Motor neuron (in vitro differentiated cells): ENCODE measurements around the gene CAMSAP3. TPM values are rescaled to one million over a fixed set of nuclear protein-coding genes. Genes with fewer than 3 reads are reported as not detected.

Source experiments
- ATAC-seq, 8 experiments: fragments of 200-7000 bp; cut with Tn5 transposase; replicated peaks in 6 of 8; 2 replicates each; pipeline ENCODE4 v1.8.0; 2021; ENCODE audit warnings: mild to moderate bottlenecking in 8 of 8, moderate library complexity in 8 of 8
- H3K27ac ChIP-seq, 2 donors: fragments of 250-450 bp; sonication (Bioruptor Pico); 2 replicates each; pipeline ENCODE4 v1.9.0; 2021; ENCODE audit warnings: antibody characterized with exemption in 2 of 2, mild to moderate bottlenecking in 2 of 2, moderate library complexity in 1 of 2
- H3K4me1 ChIP-seq, 2 donors: fragments of 250-450 bp; sonication (Bioruptor Pico); replicated peaks in 1 of 2; 2 replicates each; pipeline ENCODE4 v1.6.1; 2021; ENCODE audit warnings: antibody characterized with exemption in 2 of 2, mild to moderate bottlenecking in 2 of 2, moderate library complexity in 1 of 2
- H3K4me3 ChIP-seq, 5 donors: fragments of 250-450 bp; sonication (Bioruptor Pico); 2 replicates each; pipeline ENCODE4 v1.9.0; 2021; ENCODE audit warnings: antibody characterized with exemption in 5 of 5, mild to moderate bottlenecking in 5 of 5, moderate library complexity in 4 of 5
- WGBS, 10 experiments: fragments of 450-650 bp; shearing (Covaris generic); methylation state at CpG; one replicate each; pipeline ENCODE4 v1.0.0; 2022; 5-methylcytosine and 5-hydroxymethylcytosine counted together
- in situ Hi-C, 9 experiments: fragments of 400-800 bp; cut with MboI; loops; one replicate each; pipeline ENCODE4 v1.15.0; 2021; ENCODE audit warnings: low sequenced_read_pairs in 9 of 9, low pct_unique_long_range_greater_than_20kb in 2 of 9; ENCODE audit not compliant: unreplicated experiment in 9 of 9
- total RNA-seq, 8 experiments: library from RNA; unstranded; fragments of 300-600 nt; gene quantifications; 2 replicates each; pipeline versions ENCODE4 v1.2.3 to v1.2.4, GENCODE V29; 2022

Gene CAMSAP3
- total RNA-seq, 8 experiments from 2014 or later: 0.46 to 7.9 (median 4.3) TPM

DNA sequence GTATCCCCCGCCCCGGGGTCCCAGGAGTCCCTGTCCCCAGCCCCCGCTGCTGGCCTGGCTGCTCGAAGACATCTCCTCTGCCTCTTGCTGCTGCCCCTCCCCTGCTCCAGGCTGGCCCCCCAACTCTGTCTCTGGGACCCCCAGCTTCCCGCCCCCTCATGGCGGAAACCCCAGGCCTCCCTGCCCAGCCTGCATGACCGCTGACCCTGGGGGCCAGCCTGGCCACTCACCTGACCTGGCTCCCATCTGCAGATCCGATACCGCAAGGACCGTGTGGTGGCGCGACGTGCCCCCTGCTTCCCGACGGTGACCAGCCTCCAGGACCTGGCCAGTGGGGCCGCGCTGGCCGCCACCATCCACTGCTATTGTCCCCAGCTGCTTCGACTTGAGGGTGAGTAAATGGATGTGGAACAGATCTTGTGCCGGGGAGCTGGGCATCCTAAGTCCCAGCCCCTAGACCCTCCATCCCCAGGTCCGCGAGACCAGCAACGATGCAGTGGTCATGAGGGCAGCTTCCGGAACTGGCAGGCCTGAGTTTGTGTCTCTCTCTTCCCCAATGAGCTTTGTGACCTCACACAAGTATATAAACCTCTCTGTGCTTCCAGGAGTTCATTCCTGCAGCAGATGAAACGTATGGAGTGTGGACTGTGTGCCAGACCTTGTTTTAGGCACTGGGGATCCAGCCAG is 12.4 kb downstream of the CAMSAP3 start:
- WGBS, 10 experiments: 0 to 100% (median 80%) methylated on average over 1 to 6 of the region's 25 CpGs; no CpG with 5 or more reads in 5 of the 10 experiments
- Histone ChIP-seq H3K27ac (no peak overlapping the region), H3K4me3 (no peak overlapping the region), H3K4me1 (no peaks in the 10 kb centered on the region)
- in situ Hi-C loops: no loop called here
- no peak for ATAC-seq

DNA sequence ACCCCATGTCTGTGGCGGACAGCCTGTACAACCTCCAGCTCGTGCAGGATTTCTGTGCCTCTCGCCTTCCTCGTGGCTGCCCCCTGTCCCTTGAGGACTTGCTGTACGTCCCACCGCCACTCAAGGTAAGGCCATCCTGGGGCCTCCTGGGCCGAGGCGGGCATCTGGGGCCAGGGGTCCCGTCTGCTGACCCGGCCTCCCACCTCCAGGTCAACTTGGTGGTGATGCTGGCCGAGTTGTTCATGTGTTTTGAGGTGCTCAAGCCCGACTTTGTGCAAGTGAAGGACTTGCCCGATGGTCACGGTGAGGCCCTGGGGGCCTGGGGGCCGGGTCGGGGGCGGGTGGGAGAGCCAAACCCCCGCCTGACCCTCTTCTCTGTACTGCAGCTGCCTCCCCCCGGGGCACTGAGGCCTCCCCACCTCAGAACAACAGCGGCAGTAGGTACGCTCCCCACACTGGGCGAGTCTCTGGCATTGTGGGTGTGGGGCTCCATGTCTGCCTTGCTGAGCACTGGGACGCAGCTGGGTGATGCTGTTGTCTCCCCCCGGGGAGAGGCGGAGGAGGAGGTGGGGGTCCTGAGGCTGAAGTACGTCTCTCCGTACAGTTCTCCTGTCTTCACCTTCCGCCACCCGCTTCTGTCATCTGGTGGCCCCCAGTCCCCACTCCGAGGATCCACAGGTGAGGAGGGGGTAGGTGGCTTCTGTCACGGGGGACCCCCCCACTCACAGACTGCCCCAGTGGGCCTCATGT is 15.0 kb downstream of the CAMSAP3 start:
- Histone ChIP-seq H3K4me3 (no peak overlapping the region), H3K27ac (no peak overlapping the region), H3K4me1 (no peaks in the 10 kb centered on the region)
- in situ Hi-C loops: no loop called here
- 40 to 100% (median 100%) methylated on average over 1 to 2 of the region's 31 CpGs; no CpG with 5 or more reads in 6 of the 10 experiments for WGBS, 10 experiments
- peak in 2 of 8 experiments; percentile 4 to 6 for ATAC-seq

DNA sequence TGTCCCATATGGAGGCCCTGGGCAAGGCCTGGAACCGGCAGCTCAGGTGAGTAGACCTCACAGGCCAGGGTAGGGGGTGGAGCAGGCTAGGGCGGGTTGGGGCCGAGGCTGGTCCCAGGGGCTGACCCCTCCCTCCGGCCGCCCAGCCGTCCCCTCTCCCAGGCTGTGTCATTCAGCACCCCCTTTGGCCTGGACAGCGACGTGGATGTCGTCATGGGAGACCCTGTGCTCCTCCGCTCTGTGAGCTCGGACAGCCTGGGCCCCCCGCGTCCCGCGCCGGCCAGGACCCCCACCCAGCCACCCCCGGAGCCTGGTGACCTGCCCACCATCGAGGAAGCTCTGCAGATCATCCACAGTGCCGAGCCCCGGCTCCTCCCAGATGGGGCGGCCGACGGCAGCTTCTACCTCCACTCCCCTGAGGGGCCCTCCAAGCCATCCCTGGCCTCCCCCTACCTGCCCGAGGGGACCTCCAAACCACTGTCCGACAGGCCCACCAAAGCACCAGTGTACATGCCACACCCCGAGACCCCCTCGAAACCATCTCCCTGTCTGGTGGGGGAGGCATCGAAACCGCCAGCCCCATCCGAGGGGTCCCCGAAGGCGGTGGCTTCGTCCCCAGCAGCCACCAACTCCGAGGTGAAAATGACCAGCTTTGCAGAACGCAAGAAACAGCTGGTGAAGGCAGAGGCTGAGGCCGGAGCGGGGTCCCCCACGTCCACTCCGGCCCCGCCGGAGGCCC is 16.0 kb downstream of the CAMSAP3 start:
- ATAC-seq: peak in 6 of 8 experiments; percentile 12 to 26 (median 14)
- H3K4me1 ChIP-seq: no peaks in the 10 kb centered on the region
- in situ Hi-C loops: no loop called here
- no peak overlapping the region for H3K27ac ChIP-seq
- no peak overlapping the region for H3K4me3 ChIP-seq
- WGBS, 10 experiments: 0 to 50% methylated on average over 1 to 5 of the region's 41 CpGs; no CpG with 5 or more reads in 8 of the 10 experiments

DNA sequence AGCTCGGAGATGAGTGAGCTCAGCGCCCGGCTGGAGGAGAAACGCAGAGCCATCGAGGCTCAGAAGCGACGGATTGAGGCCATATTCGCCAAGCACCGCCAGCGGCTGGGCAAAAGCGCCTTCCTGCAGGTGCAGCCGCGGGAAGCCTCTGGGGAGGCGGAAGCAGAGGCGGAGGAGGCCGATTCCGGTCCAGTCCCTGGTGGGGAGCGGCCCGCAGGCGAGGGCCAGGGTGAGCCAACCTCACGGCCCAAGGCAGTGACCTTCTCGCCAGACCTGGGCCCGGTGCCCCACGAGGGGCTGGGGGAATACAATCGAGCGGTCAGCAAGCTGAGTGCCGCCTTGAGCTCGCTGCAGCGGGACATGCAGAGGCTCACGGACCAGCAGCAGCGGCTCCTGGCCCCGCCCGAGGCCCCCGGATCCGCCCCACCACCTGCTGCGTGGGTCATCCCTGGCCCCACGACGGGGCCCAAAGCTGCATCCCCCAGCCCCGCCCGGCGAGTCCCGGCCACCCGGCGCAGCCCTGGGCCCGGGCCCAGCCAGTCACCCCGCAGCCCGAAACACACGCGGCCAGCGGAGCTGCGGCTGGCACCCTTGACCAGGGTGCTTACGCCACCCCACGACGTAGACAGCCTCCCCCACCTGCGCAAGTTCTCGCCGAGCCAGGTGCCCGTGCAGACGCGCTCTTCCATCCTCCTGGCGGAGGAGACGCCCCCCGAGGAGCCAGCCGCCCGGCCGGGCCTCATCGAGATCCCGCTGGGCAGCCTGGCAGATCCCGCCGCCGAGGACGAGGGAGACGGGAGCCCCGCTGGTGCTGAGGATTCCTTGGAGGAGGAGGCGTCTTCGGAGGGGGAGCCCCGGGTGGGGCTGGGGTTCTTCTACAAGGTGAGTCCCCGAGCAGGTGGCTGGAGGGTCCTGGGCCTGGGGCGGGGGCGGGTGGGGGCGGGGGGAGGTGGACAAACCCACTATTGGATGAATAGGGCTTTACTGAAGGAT is 16.9 kb downstream of the CAMSAP3 start:
- H3K4me1 ChIP-seq: no peaks in the 10 kb centered on the region
- H3K27ac ChIP-seq: no peak overlapping the region
- in situ Hi-C loops: no loop called here
- H3K4me3 ChIP-seq: no peak overlapping the region
- ATAC-seq: no peak
- WGBS, 10 experiments: 100% methylated on average over 5 of the region's 81 CpGs; no CpG with 5 or more reads in 9 of the 10 experiments

DNA sequence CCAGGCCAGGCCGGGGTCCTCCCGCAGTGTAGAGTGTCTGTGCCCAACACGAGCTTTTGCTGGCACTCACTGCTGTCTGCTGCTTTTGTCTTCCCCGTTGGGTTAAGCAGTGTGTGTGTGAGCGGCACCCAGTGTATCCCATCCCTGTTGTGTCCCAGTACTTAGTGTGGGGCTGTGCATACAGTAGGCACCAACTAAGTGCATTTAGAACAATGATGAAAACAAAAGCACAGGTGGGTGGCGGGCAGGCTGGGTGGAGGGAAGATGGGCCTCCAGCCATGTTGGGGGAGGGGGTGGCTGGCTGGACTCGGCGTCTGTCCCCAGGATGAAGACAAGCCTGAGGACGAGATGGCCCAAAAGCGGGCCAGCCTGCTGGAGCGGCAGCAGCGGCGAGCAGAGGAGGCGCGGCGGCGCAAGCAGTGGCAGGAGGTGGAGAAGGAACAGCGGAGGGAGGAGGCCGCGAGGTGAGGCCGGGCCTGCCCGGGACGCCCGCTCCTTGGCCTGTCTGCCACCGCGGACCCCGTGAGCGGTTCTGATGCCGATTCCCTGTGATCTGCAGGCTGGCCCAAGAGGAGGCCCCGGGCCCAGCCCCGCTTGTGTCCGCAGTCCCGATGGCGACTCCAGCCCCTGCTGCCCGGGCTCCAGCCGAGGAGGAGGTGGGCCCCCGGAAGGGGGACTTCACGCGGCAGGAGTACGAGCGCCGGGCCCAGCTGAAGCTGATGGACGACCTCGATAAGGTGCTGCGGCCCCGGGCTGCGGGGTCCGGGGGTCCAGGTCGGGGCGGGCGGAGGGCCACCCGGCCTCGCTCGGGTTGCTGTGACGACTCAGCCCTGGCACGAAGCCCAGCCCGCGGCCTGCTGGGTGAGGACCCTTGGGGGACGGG is 19.4 kb downstream of the CAMSAP3 start:
- in situ Hi-C loops: no loop called here
- H3K4me3 ChIP-seq: no peak overlapping the region
- no peak overlapping the region for H3K27ac ChIP-seq
- ATAC-seq: peak in 1 of 8 experiments; percentile 2
- WGBS, 10 experiments: 100% methylated on average over 1 to 2 of the region's 59 CpGs; no CpG with 5 or more reads in 8 of the 10 experiments
- no peaks in the 10 kb centered on the region for H3K4me1 ChIP-seq

DNA sequence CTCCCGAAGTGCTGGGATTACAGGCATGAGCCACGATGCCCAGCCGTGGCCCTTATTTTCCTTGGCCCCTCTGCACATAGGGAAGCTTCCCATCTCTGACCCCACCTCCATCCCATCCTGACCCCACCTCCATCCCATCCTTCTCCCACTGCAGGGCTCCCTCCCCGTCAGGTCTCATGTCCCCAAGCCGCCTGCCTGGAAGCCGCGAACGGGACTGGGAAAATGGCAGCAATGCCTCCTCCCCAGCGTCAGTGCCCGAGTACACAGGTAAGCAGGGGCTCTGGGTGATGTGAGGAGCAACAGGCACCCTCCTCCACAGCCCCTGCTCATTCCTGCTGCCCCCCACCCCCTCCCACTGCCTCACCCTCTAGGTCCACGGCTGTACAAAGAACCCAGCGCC is 21.5 kb downstream of the CAMSAP3 start:
- ATAC-seq: no peak
- Histone ChIP-seq H3K27ac (no peak overlapping the region), H3K4me3 (no peak overlapping the region), H3K4me1 (no peaks in the 10 kb centered on the region)
- in situ Hi-C loops: no loop called here
- 70% methylated on average over 2 of the region's 12 CpGs; no CpG with 5 or more reads in 9 of the 10 experiments for WGBS, 10 experiments

DNA sequence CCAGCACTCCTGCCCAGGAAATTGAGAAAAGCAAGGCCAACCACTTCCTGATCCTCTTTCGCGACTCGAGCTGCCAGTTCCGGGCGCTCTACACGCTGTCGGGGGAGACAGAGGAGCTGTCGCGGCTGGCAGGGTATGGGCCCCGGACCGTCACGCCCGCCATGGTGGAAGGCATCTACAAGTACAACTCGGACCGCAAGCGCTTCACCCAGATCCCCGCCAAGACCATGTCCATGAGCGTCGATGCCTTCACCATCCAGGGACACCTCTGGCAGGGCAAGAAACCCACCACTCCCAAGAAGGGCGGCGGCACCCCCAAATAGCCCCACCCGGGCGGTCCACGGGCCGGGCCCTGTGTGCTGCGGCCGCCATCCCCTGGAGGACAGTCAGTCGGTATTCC is 22.1 kb downstream of the CAMSAP3 start:
- Histone ChIP-seq H3K4me1 (no peaks in the 10 kb centered on the region), H3K4me3 (no peak overlapping the region), H3K27ac (no peak overlapping the region)
- in situ Hi-C loops: no loop called here
- WGBS, 10 experiments: 100% methylated on average over 2 of the region's 28 CpGs; no CpG with 5 or more reads in 9 of the 10 experiments
- no peak for ATAC-seq

DNA sequence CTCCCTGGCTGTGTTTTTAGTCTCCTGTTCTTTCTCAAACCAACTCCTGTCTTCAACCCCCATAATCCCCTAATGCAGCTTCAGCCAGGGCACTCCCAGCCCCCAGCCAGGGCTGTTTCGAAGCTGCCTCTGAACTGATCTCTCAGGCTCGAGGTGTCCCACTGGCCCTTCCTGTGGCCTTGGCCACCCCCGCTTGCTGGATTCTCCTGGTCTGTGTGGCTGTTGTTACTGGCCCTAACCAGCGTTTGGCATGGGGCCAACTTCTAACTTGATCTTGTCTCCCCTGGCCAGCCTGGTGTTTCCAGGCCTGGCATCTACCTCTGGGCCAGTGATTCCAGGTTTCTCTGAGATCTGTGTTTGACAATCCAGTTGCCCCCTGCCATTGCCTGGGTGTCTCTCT is 22.7 kb downstream of the CAMSAP3 start:
- no peak overlapping the region for H3K27ac ChIP-seq
- peak in 2 of 8 experiments; percentile 10 to 13 for ATAC-seq
- in situ Hi-C loops: no loop called here
- H3K4me1 ChIP-seq: no peaks in the 10 kb centered on the region
- H3K4me3 ChIP-seq: no peak overlapping the region
- WGBS, 10 experiments: 40 to 86% (median 64%) methylated on average over 1 to 2 of the region's 4 CpGs; no CpG with 5 or more reads in 7 of the 10 experiments

DNA sequence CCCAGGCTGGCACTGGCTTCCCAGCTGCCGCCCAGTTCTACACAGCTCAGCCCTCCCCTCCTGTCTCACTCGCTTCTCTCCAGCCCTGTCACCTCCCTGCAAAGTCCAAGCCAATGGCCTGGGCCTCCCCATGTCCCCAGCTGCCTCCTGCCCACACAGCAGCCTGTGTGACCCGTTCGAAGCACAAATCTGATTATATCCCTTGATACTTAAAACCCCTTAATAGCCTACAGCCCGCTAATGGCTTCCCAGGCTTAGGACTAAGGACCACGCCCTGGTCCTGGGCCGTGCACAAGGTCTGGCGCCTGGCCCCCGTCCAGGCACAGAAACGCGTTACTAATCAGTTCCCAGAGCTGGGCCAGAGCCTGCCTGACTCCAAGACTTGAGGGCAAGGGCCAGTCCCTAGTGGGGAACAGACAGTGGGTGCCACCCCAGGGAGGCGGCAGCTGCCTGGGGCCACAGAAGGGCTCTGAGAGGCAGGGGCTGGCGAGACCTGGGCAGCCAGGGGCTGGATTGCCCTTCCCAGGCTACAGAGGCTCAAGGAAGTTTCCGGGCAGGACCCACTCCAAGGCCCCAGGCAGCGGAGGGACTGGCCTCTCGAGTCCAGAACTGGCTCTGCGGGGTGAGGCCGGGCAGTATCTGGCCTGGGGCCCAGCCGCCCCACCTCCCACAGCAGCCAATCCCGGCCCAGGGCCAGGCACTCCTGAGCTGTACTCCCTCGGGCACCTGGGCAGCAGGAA is 23.3 kb downstream of the CAMSAP3 start:
- Histone ChIP-seq H3K4me3 (no peak overlapping the region), H3K4me1 (no peaks in the 10 kb centered on the region), H3K27ac (no peak overlapping the region)
- ATAC-seq: peak in 3 of 8 experiments; percentile 41 to 66 (median 53)
- 60 to 100% (median 98%) methylated on average over 1 to 8 of the region's 21 CpGs; no CpG with 5 or more reads in 3 of the 10 experiments for WGBS, 10 experiments
- in situ Hi-C loops: no loop called here

DNA sequence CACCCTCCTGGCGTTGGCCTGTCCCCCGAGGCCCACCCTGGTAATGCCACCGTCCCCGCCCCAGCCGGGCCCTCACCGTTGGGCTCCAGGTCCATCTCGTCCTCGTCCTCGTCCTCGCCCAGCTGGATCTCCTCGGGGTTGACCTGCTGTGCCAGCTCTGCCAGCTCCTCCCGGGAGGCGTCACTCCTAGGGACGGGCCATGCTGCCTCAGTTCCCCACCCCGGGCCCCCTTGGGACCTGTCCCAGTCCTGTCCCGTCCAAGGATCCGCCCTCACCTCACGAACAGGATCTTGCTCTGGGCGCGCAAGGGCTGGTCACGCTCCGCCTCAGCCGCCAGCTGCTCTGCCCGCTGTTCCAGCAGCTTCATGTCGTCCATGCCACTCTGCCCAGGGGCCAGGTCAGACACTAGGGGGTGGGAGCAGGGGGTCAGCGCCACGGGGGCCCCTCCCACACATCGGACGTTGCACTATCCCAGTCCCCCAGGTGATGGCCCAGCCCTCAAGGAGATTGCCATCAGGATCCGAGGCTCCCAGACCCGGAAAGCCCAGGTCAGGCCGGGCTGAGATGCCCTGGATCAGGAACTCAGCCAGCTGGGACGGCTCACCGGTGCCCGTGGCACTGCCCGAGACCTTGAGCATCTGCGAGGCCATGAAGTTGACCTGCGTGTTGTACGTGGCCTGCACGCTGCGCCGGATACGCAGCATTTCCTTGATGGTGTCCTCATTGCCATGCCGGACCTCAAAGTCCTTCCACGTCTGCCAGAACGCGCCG is 24.2 kb downstream of the CAMSAP3 start:
- Histone ChIP-seq H3K4me3 (no peak overlapping the region), H3K4me1 (no peaks in the 10 kb centered on the region), H3K27ac (no peak overlapping the region)
- ATAC-seq: peak in 2 of 8 experiments; percentile 4 to 6
- in situ Hi-C loops: no loop called here
- 95 to 100% (median 100%) methylated on average over 2 to 9 of the region's 48 CpGs; no CpG with 5 or more reads in 5 of the 10 experiments for WGBS, 10 experiments
